A549 (cell line): Measurements from ENCODE around the gene RNU6-7. TPM values are rescaled to one million over a fixed set of nuclear protein-coding genes. Genes with fewer than 3 reads are reported as not detected.

ENCODE experiments used
- ATAC-seq, 2 experiments: fragments of 200-7000 bp in 1 of 2; fragments of >200 bp in 1 of 2; cut with Nextera tagmentation in 1 of 2; cut with Tn5 transposase in 1 of 2; 3 replicates each; pipeline versions ENCODE4 v1.8.0 to v1.9.1; 2018 to 2020; ENCODE audit warnings: mild to moderate bottlenecking in 1 of 2, moderate library complexity in 1 of 2
- CTCF ChIA-PET: fragments of 300-600 bp; sonication (Branson Sonifier 250); formaldehyde crosslinking; extraction: SDS; loops from one replicate; lab custom pipeline; 2021; ENCODE audit warnings: antibody characterized with exemption, inconsistent platforms; lab: Yijun Ruan, JAX
- POLR2A ChIA-PET: fragments of 350-600 bp; formaldehyde crosslinking; extraction: SDS; loops from one replicate; lab custom pipeline; 2021; ENCODE audit warnings: antibody characterized with exemption, inconsistent platforms; lab: Yijun Ruan, JAX
- DNase-seq, 2 experiments: peaks; one replicate each; pipeline versions ENCODE4 v3.0.0 to v3.0.0-alpha.2; 2011 to 2016; ENCODE audit warnings: low read depth in 1 of 2, low spot score in 1 of 2
- FAIRE-seq: peaks from 2 replicates; lab custom pipeline; 2011; peaks lifted over from hg19 to GRCh38; lab: Jason Lieb, UNC
- H3K27ac ChIP-seq, 2 experiments: fragments of >200 bp; sonication (Bioruptor Twin); formaldehyde crosslinking; 3 replicates each; pipeline ENCODE4 v1.5.1; 2016 to 2017
- H3K4me1 ChIP-seq: fragments of >200 bp; sonication (Bioruptor Twin); formaldehyde crosslinking; 3 replicates; pipeline ENCODE4 v1.6.1; 2016
- H3K4me2 ChIP-seq: fragments of >200 bp; sonication (Bioruptor Twin); formaldehyde crosslinking; 3 replicates; pipeline ENCODE4 v1.6.1; 2016
- H3K4me3 ChIP-seq: fragments of >200 bp; sonication (Bioruptor Twin); formaldehyde crosslinking; 3 replicates; pipeline ENCODE4 v1.5.1; 2016
- H3K9me3 ChIP-seq: fragments of >200 bp; sonication (Bioruptor Twin); formaldehyde crosslinking; 3 replicates; pipeline ENCODE4 v1.6.1; 2016
- CBX2 ChIP-seq: fragments of 200-600 bp; sonication (generic); IDR thresholded peaks from 2 replicates; pipeline ENCODE4 v1.6.1; 2016; ENCODE audit warnings: low read depth, mild to moderate bottlenecking, borderline replicate concordance
- CHD2 ChIP-seq: fragments of 150-350 bp; IDR thresholded peaks from 2 replicates; pipeline ENCODE4 v1.6.1; 2014; ENCODE audit warnings: low read length; ENCODE audit not compliant: partially characterized antibody
- ESRRA ChIP-seq: fragments of 150-350 bp; IDR thresholded peaks from 2 replicates; pipeline ENCODE4 v1.6.1; 2014; ENCODE audit warnings: mild to moderate bottlenecking, low read length, borderline replicate concordance
- FOSL2 ChIP-seq, 2 experiments: fragments of 450-650 bp in 1 of 2; fragments of >200 bp in 1 of 2; sonication (Bioruptor Twin) in 1 of 2; formaldehyde crosslinking; IDR thresholded peaks; 2 replicates each; pipeline versions ENCODE4 v1.5.0 to v1.6.1; 2016 to 2020; ENCODE audit warnings: mild to moderate bottlenecking in 1 of 2, moderate library complexity in 1 of 2
- JUN ChIP-seq, 2 experiments: fragments of >200 bp; sonication (Bioruptor Twin); formaldehyde crosslinking; IDR thresholded peaks; 2 replicates in 1 of 2; 3 replicates in 1 of 2; pipeline ENCODE4 v1.6.1; 2016 to 2017
- MAZ ChIP-seq: fragments of 150-350 bp; IDR thresholded peaks from 2 replicates; pipeline ENCODE4 v1.6.1; 2014; ENCODE audit warnings: antibody characterized with exemption, low read depth, low read length, borderline replicate concordance
- MYC ChIP-seq: IDR thresholded peaks from 2 replicates; pipeline ENCODE4 v1.6.1; 2012; ENCODE audit warnings: mild to moderate bottlenecking, inconsistent platforms, low read length, improper control_type of control experiment, borderline replicate concordance
- NFE2L2 ChIP-seq: fragments of 150-350 bp; conservative IDR thresholded peaks from 2 replicates; pipeline ENCODE4 v1.6.1; 2014; ENCODE audit warnings: low read length
- PHF8 ChIP-seq: fragments of 200-600 bp; sonication (generic); IDR thresholded peaks from 2 replicates; pipeline ENCODE4 v1.6.1; 2016; ENCODE audit warnings: low read depth, mild to moderate bottlenecking, antibody characterized with exemption, moderate library complexity, borderline replicate concordance
- POLR2A ChIP-seq: IDR thresholded peaks from 2 replicates; pipeline ENCODE4 v1.6.1; 2012; ENCODE audit warnings: mild to moderate bottlenecking, low read length
- POLR2AphosphoS2 ChIP-seq: conservative IDR thresholded peaks from 2 replicates; pipeline ENCODE4 v1.6.1; 2012; ENCODE audit warnings: low read length, improper control_type of control experiment, inconsistent platforms
- SMC3 ChIP-seq: fragments of >200 bp; sonication (Bioruptor Twin); formaldehyde crosslinking; IDR thresholded peaks from 3 replicates; pipeline ENCODE4 v1.6.1; 2018; ENCODE audit warnings: inconsistent platforms
- SREBF2 ChIP-seq: fragments of 450-650 bp; IDR thresholded peaks from 2 replicates; pipeline ENCODE4 v1.6.1; 2014; ENCODE audit warnings: mild to moderate bottlenecking, moderate library complexity
- ZFP36 ChIP-seq: fragments of 450-650 bp; IDR thresholded peaks from 2 replicates; pipeline ENCODE4 v1.6.1; 2014; ENCODE audit warnings: borderline replicate concordance; ENCODE audit not compliant: partially characterized antibody
- ZNF302 ChIP-seq: fragments of 250-450 bp; sonication (Bioruptor Pico); IDR thresholded peaks from 2 replicates; pipeline ENCODE4 v1.9.0; 2021; ENCODE audit warnings: inconsistent platforms, mild to moderate bottlenecking, moderate library complexity
- WGBS: methylation state at CpG from one replicate; pipeline ENCODE4 v1.1.6; 2017; ENCODE audit errors: missing lambda C conversion rate; 5-methylcytosine and 5-hydroxymethylcytosine counted together
- polyA plus RNA-seq, 4 experiments: library from polyadenylated mRNA; depleted of rRNA in 3 of 4; stranded (reverse); fragments of >200 nt; fragmentation: RNase III in 1 of 4; extraction: RNeasy Plus Mini Kit Qiagen cat#74134 plus additional on column Dnase treatment in 1 of 4; gene quantifications; 2 replicates in 3 of 4; 3 replicates in 1 of 4; pipeline ENCODE4 v1.2.3, GENCODE V29; 2011 to 2017
- TF ChIP-seq, protein P1 (sequence below): IDR thresholded peaks from 2 replicates; pipeline ENCODE4 v1.6.1; 2012
- TF ChIP-seq, protein P2 (sequence below): IDR thresholded peaks from 2 replicates; pipeline ENCODE4 v1.6.1; 2012; ENCODE audit warnings: low read depth, borderline replicate concordance
- TF ChIP-seq, protein P3 (sequence below): IDR thresholded peaks from 2 replicates; pipeline ENCODE4 v1.6.1; 2012
- TF ChIP-seq, protein P4 (sequence below): fragments of 150-350 bp; IDR thresholded peaks from 2 replicates; pipeline ENCODE4 v1.6.1; 2014; ENCODE audit warnings: low read depth, mild to moderate bottlenecking, low read length
- TF ChIP-seq, protein P5 (sequence below): fragments of 200-600 bp; sonication (generic); IDR thresholded peaks from 2 replicates; pipeline ENCODE4 v1.6.1; 2016; ENCODE audit warnings: antibody characterized with exemption, mild to moderate bottlenecking, moderate library complexity
- TF ChIP-seq, protein P6 (sequence below): fragments of 450-650 bp; IDR thresholded peaks from 2 replicates; pipeline ENCODE4 v1.6.1; 2014; ENCODE audit warnings: antibody characterized with exemption
- TF ChIP-seq, protein P7 (sequence below): fragments of >200 bp; sonication (Bioruptor Twin); formaldehyde crosslinking; IDR thresholded peaks from 3 replicates; pipeline ENCODE4 v1.5.1; 2016
- TF ChIP-seq, protein P8 (sequence below): fragments of >200 bp; sonication (Bioruptor Twin); formaldehyde crosslinking; IDR thresholded peaks from 2 replicates; pipeline ENCODE4 v1.6.1; 2016

The RNU6-7 gene
- polyA plus RNA-seq, 2 of the 4 experiments (the other 2 are of a cell fraction): not detected

DNA sequence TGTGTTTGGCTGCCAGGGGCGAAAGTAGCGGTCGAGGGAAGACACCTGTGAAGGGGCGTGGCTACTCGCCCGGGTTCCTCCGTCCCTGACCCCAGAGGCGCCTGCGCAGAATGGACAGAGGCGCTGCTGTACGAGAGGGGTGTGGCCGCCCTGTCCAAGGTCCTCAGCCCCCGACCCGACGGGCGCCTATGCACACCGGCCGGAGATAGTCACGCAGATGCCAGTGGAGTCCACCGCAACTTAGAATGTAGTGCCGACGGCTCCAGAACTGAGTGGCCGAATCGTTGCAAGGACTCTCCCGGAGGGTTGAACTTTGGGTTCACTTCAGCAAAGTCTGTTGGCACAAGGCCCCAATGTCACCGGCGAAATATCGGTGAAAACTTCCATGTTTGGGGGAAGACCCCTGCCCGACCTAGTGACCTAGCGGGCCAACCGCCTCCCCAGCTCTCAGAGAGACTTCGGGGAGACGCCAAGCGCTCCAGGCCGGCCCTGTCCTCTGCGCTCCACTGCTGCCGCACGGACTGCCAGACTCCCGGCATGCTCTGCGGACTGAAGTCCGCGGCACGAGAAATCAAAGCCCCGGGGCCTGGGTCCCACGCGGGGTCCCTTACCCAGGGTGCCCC lies 541 bp upstream of the RNU6-7 start:
- TF ChIP-seq, protein P1, sequence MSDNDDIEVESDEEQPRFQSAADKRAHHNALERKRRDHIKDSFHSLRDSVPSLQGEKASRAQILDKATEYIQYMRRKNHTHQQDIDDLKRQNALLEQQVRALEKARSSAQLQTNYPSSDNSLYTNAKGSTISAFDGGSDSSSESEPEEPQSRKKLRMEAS: peak; percentile 37; the same call in 1 of the 2 replicates
- peak; percentile 11; the same call in 1 of the 3 replicates for TF ChIP-seq SMC3
- TF ChIP-seq, protein P2, sequence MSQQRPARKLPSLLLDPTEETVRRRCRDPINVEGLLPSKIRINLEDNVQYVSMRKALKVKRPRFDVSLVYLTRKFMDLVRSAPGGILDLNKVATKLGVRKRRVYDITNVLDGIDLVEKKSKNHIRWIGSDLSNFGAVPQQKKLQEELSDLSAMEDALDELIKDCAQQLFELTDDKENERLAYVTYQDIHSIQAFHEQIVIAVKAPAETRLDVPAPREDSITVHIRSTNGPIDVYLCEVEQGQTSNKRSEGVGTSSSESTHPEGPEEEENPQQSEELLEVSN: peak; percentile 61; the same call in 1 of the 2 replicates
- TF ChIP-seq FOSL2 (IDR thresholded peaks at IDR 0.05): no peak
- TF ChIP-seq FOSL2 (CRISPR knock-in tag; IDR thresholded peaks at IDR 0.05): 0 out of 2 replicates have a peak, but pooled peaks have one; percentile 12
- TF ChIP-seq PHF8: peak; percentile 70
- no peak for TF ChIP-seq NFE2L2
- TF ChIP-seq ESRRA: 0 out of 2 replicates have a peak, but pooled peaks have one; percentile 25
- TF ChIP-seq, protein P3, sequence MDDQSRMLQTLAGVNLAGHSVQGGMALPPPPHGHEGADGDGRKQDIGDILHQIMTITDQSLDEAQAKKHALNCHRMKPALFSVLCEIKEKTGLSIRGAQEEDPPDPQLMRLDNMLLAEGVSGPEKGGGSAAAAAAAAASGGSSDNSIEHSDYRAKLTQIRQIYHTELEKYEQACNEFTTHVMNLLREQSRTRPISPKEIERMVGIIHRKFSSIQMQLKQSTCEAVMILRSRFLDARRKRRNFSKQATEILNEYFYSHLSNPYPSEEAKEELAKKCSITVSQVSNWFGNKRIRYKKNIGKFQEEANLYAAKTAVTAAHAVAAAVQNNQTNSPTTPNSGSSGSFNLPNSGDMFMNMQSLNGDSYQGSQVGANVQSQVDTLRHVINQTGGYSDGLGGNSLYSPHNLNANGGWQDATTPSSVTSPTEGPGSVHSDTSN: no peak
- no peak for TF ChIP-seq POLR2AphosphoS2
- TF ChIP-seq, protein P4, sequence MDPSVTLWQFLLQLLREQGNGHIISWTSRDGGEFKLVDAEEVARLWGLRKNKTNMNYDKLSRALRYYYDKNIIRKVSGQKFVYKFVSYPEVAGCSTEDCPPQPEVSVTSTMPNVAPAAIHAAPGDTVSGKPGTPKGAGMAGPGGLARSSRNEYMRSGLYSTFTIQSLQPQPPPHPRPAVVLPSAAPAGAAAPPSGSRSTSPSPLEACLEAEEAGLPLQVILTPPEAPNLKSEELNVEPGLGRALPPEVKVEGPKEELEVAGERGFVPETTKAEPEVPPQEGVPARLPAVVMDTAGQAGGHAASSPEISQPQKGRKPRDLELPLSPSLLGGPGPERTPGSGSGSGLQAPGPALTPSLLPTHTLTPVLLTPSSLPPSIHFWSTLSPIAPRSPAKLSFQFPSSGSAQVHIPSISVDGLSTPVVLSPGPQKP: no peak
- no peak for TF ChIP-seq SREBF2
- TF ChIP-seq, protein P5, sequence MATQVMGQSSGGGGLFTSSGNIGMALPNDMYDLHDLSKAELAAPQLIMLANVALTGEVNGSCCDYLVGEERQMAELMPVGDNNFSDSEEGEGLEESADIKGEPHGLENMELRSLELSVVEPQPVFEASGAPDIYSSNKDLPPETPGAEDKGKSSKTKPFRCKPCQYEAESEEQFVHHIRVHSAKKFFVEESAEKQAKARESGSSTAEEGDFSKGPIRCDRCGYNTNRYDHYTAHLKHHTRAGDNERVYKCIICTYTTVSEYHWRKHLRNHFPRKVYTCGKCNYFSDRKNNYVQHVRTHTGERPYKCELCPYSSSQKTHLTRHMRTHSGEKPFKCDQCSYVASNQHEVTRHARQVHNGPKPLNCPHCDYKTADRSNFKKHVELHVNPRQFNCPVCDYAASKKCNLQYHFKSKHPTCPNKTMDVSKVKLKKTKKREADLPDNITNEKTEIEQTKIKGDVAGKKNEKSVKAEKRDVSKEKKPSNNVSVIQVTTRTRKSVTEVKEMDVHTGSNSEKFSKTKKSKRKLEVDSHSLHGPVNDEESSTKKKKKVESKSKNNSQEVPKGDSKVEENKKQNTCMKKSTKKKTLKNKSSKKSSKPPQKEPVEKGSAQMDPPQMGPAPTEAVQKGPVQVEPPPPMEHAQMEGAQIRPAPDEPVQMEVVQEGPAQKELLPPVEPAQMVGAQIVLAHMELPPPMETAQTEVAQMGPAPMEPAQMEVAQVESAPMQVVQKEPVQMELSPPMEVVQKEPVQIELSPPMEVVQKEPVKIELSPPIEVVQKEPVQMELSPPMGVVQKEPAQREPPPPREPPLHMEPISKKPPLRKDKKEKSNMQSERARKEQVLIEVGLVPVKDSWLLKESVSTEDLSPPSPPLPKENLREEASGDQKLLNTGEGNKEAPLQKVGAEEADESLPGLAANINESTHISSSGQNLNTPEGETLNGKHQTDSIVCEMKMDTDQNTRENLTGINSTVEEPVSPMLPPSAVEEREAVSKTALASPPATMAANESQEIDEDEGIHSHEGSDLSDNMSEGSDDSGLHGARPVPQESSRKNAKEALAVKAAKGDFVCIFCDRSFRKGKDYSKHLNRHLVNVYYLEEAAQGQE: peak; percentile 81
- TF ChIP-seq JUN (IDR thresholded peaks at IDR 0.05): peak in 1 of 2 experiments; percentile 48; a peak in 1 of 5 replicates
- TF ChIP-seq, protein P6, sequence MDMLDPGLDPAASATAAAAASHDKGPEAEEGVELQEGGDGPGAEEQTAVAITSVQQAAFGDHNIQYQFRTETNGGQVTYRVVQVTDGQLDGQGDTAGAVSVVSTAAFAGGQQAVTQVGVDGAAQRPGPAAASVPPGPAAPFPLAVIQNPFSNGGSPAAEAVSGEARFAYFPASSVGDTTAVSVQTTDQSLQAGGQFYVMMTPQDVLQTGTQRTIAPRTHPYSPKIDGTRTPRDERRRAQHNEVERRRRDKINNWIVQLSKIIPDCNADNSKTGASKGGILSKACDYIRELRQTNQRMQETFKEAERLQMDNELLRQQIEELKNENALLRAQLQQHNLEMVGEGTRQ: 0 out of 2 replicates have a peak, but pooled peaks have one; percentile 4
- no peak for TF ChIP-seq ZNF302 (CRISPR knock-in tag)
- TF ChIP-seq, protein P7, sequence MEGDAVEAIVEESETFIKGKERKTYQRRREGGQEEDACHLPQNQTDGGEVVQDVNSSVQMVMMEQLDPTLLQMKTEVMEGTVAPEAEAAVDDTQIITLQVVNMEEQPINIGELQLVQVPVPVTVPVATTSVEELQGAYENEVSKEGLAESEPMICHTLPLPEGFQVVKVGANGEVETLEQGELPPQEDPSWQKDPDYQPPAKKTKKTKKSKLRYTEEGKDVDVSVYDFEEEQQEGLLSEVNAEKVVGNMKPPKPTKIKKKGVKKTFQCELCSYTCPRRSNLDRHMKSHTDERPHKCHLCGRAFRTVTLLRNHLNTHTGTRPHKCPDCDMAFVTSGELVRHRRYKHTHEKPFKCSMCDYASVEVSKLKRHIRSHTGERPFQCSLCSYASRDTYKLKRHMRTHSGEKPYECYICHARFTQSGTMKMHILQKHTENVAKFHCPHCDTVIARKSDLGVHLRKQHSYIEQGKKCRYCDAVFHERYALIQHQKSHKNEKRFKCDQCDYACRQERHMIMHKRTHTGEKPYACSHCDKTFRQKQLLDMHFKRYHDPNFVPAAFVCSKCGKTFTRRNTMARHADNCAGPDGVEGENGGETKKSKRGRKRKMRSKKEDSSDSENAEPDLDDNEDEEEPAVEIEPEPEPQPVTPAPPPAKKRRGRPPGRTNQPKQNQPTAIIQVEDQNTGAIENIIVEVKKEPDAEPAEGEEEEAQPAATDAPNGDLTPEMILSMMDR: no peak
- TF ChIP-seq CHD2: no peak
- no peak for TF ChIP-seq ZFP36
- TF ChIP-seq MYC: no peak
- peak; percentile 39 for TF ChIP-seq POLR2A
- TF ChIP-seq CBX2: no peak
- TF ChIP-seq MAZ: no peak
- TF ChIP-seq, protein P8, sequence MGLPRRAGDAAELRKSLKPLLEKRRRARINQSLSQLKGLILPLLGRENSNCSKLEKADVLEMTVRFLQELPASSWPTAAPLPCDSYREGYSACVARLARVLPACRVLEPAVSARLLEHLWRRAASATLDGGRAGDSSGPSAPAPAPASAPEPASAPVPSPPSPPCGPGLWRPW: no peak
- TF ChIP-seq, all 56 proteins: peak for 10
- Histone ChIP-seq H3K4me2 (peak overlapping the region; percentile 81), H3K27ac (peak overlapping the region; percentile 80 to 91), H3K4me3 (peak overlapping the region; percentile 60), H3K9me3 (no peaks in the 10 kb centered on the region), H3K4me1 (peaks cover 11% of the 10 kb centered on the region; the same call in 1 of the 3 replicates)
- no peak for FAIRE-seq
- CTCF ChIA-PET: interaction anchor here (1.3 to 2.3 kb wide), 2 partner anchors 50 to 267 kb away, joined by 3 to 6 read pairs; no protein-coding TSS in a partner anchor
- POLR2A ChIA-PET: interaction anchor here (2.3 kb wide), 1 partner anchor 124 kb away, joined by 35 read pairs; the partner anchor contains the start of gene ARHGAP5
- 3% methylated on average over 23 of the region's 46 CpGs for WGBS
- peak; percentile 66 to 86 for DNase-seq
- peak; percentile 79 to 85 for ATAC-seq
